Measurements from ENCODE around the gene TMEM121B.

GRCh38 chr22:17072877-17073276 lies 48.3 kb downstream of the TMEM121B start:
- TF ChIP-seq RFX5 (IDR thresholded peaks at IDR 0.05; ENCODE audit: low read depth, low read length) (no peak), ZNF644 (CRISPR knock-in tag; IDR thresholded peaks at IDR 0.05; ENCODE audit: low read depth) (no peak), SAP130 (CRISPR knock-in tag; IDR thresholded peaks at IDR 0.05; ENCODE audit: low read depth) (no peak), ZFP1 (CRISPR knock-in tag; IDR thresholded peaks at IDR 0.05) (no peak), ASH2L (IDR thresholded peaks at IDR 0.05; ENCODE audit: insufficient read length, low read depth, low read length) (no peak), ELF4 (CRISPR knock-in tag; IDR thresholded peaks at IDR 0.05; ENCODE audit: borderline replicate concordance) (no peak), CREB1 (IDR thresholded peaks at IDR 0.05) (no peak), CREB1 (CRISPR knock-in tag; IDR thresholded peaks at IDR 0.05) (no peak), SIN3A (IDR thresholded peaks at IDR 0.05; ENCODE audit: borderline replicate concordance, low read depth, low read length) (no peak), TAF1 (CRISPR knock-in tag; IDR thresholded peaks at IDR 0.05) (no peak), POLR2AphosphoS5 (IDR thresholded peaks at IDR 0.05; ENCODE audit: low read depth, low read length) (no peak), ZFP36 (IDR thresholded peaks at IDR 0.05; ENCODE audit: borderline replicate concordance, low read depth, low read length, partially characterized antibody) (no peak)
